Measurements from ENCODE around the gene USP47.

DNA sequence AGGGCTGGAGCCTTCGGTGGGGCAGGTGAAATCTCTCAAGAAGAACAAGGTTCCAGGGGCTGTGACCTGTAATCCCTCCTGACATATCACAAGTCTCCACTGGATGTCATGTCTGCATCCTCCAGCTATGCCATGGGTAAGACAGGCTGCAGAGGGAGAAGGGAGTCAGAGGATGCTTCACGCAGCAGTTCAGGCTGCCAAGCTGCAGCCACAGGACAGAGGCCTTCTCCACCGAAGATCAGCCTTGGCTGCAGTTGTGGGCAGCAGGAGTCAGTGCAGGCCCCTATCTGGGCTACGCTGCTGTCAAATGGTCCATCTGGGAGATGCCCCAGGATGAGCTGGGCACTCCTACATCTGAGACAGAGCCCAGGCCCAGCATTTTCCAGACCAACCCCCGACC, 141.7 kb downstream of the USP47 start:
- TF ChIP-seq CTBP2 (IDR thresholded peaks at IDR 0.05; ENCODE audit: borderline replicate concordance, insufficient read depth, insufficient read length, low read length) (no peak), POLR2A (IDR thresholded peaks at IDR 0.05; ENCODE audit: control extremely low read depth in 1 of 2, low read depth in 2 of 2, low read length in 2 of 2) (no peak)
